Bronchial epithelial cell (primary cell): ENCODE measurements around the gene MAFG. TPM values are rescaled to one million over a fixed set of nuclear protein-coding genes. Genes with fewer than 3 reads are reported as not detected.

Source experiments
- DNase-seq: peaks from one replicate; pipeline ENCODE4 v3.0.0-alpha.2; 2010; ENCODE audit warnings: low read depth
- FAIRE-seq: peaks from 2 replicates; lab custom pipeline; 2011; peaks lifted over from hg19 to GRCh38; lab: Jason Lieb, UNC
- H3K27me3 ChIP-seq: 2 replicates; pipeline ENCODE4 v1.5.1; 2011; ENCODE audit warnings: low read length; ENCODE audit not compliant: control insufficient read depth, insufficient read depth
- H3K36me3 ChIP-seq: 2 replicates; pipeline ENCODE4 v1.5.1; 2011; ENCODE audit warnings: low read length; ENCODE audit not compliant: control insufficient read depth, insufficient read depth
- H3K4me3 ChIP-seq: 2 replicates; pipeline ENCODE4 v1.5.1; 2011; ENCODE audit warnings: mild to moderate bottlenecking, low read depth, low read length, control low read depth
- CTCF ChIP-seq: IDR thresholded peaks from 2 replicates; pipeline ENCODE4 v1.5.1; 2011; ENCODE audit warnings: mild to moderate bottlenecking, moderate library complexity, low read length, control low read depth, inconsistent platforms; ENCODE audit not compliant: insufficient read depth, severe bottlenecking
- total RNA-seq: library from RNA; depleted of rRNA; stranded (reverse); fragments of >200 nt; gene quantifications from 2 replicates; pipeline ENCODE4 v1.2.1, GENCODE V29; 2014

Gene MAFG
- total RNA-seq, 1 donor from 2014 or later, result 16.8 TPM

GRCh38 chr17:81900181-81900820 lies 27.2 kb downstream of the MAFG start:
- Histone ChIP-seq H3K36me3 (peaks cover 20% of the 10 kb centered on the region), H3K4me3 (no peak overlapping the region), H3K27me3 (no peaks in the 10 kb centered on the region)
- FAIRE-seq (peak; percentile 58), DNase-seq (peak; percentile 37)
- no peak for TF ChIP-seq CTCF

- Histone ChIP-seq H3K36me3 (peaks cover 19% of the 10 kb centered on the region), H3K4me3 (no peak overlapping the region), H3K27me3 (no peaks in the 10 kb centered on the region)
- DNase-seq (no peak), FAIRE-seq (no peak)
- no peak for TF ChIP-seq CTCF
Observed at GRCh38 chr17:81899514-81900166, 27.9 kb downstream of the MAFG start.

- TF ChIP-seq CTCF, result no peak
- FAIRE-seq, result no peak
- DNase-seq, result no peak
- H3K36me3 ChIP-seq, result peaks cover 18% of the 10 kb centered on the region
- H3K4me3 ChIP-seq, result no peak overlapping the region
- no peaks in the 10 kb centered on the region for H3K27me3 ChIP-seq
Observed at GRCh38 chr17:81898885-81899284, 28.6 kb downstream of the MAFG start.

- peak; percentile 91 for DNase-seq
Observed at GRCh38 chr17:81898029-81898866, 29.3 kb downstream of the MAFG start.

GRCh38 chr17:81895400-81895799 lies 32.1 kb downstream of the MAFG start:
- Histone ChIP-seq H3K27me3 (no peaks in the 10 kb centered on the region), H3K4me3 (no peak overlapping the region), H3K36me3 (peaks cover 21% of the 10 kb centered on the region)
- TF ChIP-seq CTCF, result no peak
- FAIRE-seq (no peak), DNase-seq (no peak)

More at GRCh38 chr17:81898029-81898866, 29.3 kb downstream of the MAFG start:
- Histone ChIP-seq H3K36me3 (peaks cover 20% of the 10 kb centered on the region), H3K4me3 (no peak overlapping the region), H3K27me3 (no peaks in the 10 kb centered on the region)
- no peak for TF ChIP-seq CTCF
- FAIRE-seq, result no peak
